OCI-M2 (cell line): ENCODE data around the gene PTPRK.

Source experiments
- DNase-seq: peaks from one replicate; lab custom pipeline; 2025; ENCODE audit not compliant: unreplicated experiment; lab: John Stamatoyannopoulos, UW

Gene PTPRK

DNA sequence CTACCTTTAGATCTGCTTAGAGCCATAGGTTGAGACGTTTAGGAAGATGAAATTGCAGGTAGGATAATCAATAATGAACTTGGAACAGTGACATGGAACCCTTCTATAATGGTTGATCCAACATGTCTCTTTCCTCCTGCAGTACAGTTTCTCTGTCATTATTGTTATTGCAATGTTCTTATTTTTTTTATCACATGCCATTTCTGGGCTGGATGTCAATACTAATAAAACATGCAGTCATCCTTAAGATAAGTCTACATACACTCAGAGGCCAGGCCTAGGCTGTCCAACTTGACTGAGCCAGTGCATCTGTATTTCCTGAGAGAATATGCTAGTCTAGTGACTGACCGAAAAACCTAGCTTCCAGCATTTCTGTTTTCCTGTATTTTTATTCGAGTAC is 544.3 kb downstream of the PTPRK start:
- no peak for DNase-seq

DNA sequence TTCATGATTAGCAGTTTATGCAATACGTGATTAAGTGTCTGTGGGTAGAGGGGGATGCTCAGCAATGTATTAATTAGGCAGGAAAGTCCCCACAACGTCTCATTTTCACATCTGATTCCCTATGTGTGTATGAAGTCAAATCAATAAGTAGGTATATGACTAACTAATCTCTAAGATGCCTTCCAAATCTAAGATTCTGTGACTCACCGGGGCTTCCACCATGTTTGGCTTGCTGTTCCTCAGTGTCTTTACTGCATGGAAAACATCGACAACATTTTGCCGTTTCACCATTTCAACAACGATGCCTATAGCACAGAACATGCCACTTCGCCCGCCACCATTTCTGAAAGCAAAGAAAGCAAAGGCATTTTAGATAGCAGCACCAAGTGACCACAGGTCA is 547.6 kb downstream of the PTPRK start:
- DNase-seq, result no peak

DNA sequence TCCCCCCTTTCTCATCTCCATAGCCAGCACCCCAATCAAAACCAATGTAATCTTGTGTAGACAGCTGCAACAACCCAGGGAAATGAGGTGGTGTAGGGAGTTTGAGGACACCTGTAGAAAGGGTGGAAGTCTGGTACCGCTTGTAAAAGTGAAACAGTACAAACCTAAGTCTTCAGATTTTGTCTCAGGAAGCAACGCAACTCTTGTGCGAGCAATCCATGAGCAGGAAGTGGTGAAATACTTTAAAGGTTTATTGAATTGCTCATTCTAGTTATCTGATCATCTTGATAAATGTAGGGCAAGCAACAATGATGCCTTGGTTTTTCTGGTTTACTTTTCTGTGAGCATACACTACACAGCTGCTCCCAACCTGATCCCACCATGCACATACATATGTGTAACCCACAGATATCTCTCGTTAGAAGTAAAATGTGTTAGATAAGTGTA is 548.4 kb downstream of the PTPRK start:
- DNase-seq, result no peak

DNA sequence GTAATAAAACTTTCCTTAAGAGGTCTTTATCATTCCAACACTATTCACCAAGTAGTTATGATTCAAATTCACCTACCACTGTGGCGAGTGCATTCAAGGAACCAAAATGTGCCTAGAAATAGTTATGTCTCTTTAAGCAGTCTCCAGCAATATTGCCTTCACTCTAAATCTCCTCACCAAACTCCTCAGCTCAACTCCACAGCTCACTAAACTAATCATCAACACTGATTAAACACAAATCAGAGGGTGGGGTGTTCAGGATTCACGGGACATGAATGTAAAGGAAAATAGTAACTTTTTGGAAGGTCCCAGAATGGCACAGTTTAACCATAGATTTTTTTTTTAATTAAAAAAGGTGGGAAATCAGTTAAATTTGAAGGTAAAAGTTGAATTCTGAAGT is 549.0 kb downstream of the PTPRK start:
- DNase-seq, result no peak

DNA sequence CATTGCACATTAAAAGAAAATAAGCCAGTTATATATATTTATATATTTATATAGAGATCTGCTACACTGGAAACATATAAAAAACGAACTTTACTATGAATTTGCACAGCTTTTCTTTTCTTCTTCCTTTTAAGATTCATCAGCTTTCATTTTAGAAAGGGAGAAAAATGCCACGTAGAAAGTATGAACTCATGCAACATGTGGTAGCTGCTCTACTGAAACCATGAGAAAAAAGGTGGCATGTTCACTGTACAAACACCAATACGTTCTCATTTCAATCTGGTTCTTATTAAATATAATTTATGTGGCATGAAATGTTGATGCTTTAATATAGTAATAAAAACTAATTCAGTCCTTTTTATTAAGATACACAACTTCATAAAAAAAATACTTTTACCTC is 550.7 kb downstream of the PTPRK start:
- DNase-seq, result no peak

DNA sequence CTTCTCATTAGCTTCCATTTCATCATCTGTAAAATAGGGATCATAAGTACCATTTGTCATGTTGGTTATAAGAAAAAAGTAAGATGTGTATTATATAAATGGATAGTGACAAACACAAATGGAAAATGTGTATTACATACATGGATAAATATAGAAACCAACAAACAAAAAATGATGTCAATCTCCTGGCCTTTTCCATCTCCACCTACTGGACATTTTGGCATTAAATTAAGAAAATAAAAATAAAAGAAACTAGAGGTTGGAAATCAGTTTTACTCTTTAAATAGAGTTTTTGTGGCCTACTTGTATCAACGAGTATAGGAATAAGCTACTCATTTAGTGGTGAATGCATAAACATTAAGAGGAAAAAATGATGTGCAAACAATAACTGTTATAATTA is 552.0 kb downstream of the PTPRK start:
- no peak for DNase-seq

DNA sequence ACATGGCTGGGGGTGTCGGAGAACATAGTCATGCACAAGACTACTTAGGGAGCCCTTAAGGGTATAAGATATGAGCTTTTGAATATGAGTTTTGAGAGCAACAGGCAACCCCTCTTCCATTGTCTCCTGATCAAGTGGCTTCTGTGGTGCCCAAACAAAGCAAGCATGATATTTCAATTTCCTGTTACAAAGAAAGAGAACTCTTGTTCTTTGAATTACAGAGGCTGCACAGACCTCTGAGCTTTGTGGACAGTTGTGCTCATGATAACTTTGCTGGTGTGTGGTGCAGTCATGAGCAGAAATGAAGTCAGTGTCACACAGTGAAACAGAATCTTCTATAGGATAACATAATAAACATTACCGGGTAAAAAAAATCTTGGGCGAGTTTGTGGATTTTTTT is 552.7 kb downstream of the PTPRK start:
- no peak for DNase-seq

DNA sequence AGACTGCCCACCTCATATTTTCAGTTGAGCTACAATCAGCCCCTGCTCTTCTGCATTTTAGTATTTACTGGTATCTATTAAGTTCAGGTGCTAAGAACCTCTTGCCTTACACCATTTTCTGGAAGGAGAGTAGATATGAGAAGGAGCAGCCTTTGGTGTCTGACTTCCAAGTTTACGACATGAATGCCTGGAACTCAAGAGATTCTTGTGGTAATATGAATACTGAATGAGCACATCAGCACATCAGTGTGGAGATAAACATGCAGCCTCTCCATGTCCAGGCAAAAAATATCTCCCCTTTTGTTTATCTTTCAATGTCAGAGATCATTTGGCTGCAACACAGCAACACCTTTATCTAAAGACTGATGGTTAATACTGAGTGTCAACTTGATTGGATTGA is 553.8 kb downstream of the PTPRK start:
- DNase-seq, result no peak

DNA sequence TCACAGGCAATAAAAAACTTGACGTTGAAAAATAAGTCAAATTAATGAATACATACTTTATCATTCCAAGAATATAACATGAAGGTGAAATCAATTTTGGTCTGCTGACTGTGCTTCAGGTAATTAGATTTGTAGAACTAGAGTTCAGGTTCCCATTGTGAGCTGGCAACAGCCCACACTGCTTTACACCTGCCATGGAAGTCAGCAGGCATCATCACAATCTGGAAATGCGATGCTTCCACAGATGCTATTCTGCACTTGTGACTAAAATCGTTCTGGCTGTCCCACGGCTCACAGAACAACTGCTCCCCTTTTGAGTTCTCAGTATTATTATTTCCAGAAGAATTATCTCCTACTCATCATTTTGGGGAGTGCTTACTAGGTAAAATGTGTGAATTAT is 556.9 kb downstream of the PTPRK start:
- DNase-seq, result no peak

DNA sequence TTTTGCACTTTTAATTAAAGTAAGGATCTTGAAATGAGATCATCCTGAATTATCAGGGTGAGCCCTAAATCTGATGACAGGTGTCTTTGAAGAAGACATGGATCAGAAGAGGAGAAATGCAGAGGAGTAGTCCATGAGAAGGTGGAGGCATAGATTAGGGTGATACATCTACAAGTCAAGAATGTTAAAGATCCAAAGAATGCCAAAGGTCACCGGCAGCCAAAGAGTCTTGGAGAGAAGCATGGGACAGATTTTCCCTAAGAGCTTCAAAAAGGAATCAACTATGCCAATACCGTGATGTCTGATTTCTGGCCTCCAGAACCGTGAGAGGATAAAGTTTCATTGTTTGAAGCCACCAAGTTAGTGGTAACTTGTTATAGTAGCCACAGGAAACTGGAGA is 560.5 kb downstream of the PTPRK start:
- no peak for DNase-seq

DNA sequence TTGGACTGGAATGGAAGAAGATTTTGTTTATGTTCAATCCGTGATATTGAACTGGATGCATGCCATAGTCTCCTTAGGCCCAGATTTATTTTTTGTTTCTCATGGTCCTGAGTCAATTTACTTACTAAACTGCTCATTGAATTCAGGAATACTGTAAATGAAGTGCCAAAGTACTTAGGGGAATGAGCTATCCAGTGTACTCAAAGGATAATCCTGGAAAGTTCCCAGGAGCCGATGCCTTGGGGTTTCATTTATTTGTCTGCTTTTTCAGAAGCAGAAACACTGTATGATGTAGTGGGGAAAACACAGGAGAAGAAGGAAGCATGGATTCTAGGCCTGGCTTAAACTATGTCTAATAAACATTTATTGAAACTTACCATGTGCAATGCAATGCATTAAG is 563.4 kb downstream of the PTPRK start:
- DNase-seq, result no peak

DNA sequence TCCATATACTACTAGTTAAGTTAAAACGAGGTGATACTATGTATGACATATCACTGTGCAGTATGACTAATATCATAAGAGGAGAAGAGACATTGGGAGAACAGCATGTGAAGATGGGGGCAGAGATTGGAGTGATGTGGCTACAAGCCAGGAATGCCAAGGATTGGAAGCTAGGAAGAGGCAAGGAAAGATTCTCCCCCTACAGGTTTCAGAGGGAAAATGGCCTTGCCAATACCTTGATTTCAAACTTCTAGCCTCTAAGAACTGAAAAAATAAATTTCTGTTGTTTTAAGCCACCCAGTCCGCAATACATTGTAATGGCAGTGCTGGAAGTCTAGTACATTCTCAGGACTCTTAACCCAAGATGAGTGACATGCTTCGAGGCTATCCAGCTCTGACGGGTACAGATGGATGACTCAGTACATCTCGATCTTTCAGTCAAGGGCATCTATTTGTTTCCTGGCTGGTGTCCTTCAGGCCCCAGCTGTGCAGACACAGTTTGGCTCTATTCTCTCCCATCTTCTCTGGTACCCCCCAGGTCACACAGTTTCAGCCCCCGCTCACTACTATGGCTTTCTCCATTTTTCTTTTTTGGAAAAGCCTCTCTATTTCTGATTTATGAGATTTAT is 564.0 kb downstream of the PTPRK start:
- DNase-seq, result no peak

DNA sequence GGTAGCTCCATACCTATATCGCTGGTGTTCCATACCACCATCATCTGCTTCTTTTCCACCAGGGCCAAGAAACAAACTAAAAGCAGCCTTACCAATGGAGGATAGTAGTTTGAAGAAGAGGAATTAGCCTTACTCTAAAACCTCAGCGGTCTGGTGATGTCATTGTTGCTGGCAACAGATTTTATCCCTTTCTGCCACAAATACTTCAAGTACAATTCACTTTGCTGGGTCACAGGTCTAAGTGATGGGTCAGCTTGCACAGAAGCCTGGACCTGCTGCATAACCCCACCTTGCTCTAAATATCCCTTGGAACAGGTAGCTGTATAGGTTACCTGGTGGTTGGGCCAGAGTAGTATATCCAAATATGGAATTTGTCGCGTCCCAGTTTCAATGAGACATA is 566.3 kb downstream of the PTPRK start:
- no peak for DNase-seq

DNA sequence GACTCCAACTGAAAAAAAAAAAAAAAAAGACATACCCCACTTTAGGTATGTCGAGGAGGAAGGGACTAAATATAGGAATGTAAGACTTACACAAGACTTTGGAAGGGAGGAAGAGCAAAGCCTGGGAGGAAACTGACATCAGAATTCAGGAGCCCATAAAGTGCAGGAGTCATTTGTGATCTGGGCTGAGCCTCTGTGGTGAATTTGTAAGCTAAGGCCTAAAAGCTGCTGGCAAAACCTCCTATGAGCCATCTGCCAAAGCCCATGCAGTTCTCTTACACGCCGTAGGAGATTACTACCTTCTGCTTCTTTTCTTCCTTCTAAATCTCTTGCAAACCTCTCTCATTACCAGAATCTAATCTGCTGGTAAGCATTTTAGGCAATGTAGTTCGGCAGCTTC is 567.6 kb downstream of the PTPRK start:
- no peak for DNase-seq

DNA sequence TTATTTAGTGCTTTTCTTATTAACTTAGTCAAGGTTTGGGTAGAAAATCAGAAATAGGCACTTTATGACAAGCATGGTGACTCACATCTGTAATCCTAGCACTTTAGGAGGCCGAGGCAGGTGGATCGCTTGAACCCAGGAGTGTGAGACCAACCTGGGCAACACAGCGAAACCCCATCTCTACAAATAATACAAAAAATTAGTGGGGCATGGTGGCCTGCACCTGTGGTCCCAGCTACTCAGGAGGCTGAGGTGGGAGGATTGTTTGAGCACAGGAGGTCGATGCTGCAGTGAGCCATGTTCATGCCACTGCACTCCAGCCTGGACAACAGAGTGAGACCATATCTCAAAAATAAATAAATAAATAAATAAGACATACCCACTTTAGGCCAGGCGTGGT is 568.2 kb downstream of the PTPRK start:
- DNase-seq, result no peak

DNA sequence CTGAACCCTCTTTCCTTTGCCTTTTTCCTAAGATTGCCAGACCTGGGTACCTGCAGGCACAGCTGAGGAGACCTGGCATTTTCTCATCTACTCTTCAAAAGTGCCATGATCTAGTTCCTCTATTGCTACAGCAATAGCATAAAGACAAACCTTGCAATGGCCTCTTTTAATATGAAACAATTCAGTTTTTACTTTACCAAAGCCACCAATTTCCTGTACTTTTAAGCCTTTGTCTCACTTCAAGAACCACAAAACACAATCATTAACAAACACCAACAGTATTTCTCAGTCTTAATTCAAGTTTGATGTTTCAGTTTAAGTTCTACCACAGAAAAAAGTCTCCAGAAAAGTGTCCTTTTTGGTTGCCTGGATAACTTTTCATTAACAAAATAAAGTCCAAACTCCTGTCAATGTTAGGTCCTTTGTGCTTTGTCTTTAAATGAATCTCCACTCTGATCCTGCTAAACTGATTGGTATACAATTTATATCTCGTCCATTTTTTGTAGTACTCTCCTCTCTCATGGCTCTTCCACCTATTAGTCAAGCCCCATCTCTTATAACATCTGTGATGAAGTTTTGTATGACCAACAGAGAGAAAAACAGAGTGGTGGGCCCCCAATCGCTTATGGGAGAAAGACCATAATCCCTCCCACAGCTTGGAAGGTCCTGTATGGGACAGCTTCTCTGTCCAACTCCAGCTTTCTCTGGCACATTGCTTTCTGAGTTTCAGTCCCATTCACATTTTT is 569.1 kb downstream of the PTPRK start:
- no peak for DNase-seq

DNA sequence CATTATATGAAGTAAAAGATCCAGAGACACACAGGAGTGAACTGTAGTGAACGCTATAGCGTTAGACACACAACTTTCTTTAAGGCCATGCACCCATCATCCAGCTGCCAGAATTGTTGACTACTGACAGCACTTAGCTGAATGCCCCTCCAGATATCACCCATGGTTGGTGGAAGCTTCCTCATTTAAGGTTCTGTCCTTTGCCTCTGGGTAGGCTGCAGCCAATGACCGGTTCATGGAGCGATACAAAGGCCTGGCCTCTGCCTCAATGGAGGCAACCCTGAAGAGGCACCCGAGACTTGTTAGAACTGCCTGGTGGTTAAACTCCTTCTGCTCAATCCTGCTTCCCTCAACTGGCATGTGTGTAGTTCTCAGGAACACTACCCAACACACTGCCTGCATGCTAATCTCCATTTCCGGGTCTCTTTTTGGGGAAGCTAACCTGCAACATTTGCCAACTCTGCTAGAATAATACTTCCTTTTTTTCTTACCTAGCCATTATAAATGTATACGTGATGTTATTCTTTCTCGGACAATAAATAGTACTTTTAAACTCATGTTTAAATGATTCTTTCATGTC is 569.7 kb downstream of the PTPRK start:
- DNase-seq, result no peak

DNA sequence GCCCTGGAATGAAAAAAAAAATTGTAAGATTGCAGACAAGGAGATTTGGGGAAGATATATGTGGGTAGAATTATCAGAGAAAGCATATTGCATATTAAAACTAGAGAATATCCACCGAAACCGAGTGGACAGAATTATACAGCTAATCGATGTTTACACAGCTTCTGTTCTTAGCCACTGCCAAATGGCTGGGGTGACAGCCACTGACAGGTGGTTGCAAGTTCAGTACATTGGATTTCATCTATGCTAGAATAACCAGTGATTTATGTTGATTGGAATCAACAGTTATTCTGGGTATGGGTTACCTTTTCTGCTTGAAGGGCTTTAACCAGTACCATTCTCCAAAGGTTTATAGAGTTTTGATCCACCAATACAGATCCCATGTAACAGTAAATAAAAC is 571.1 kb downstream of the PTPRK start:
- no peak for DNase-seq

DNA sequence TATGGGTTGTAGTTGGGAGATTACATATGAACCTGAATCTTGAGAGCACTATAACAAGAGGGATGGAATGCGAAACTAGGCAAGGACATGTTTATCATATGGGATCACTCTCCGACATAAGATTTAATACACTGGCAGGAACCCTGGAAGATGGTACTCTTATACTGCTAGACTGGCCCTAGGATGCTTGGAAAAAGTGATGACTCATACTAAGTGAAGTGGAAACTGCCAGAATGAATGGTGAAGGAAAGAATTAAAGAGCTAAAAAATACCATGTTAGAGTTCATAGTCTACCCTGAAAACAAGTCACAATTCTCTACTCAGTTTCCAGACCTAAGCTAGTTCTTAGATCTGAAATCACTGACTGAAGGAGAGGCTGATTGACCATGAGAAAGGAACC is 574.0 kb downstream of the PTPRK start:
- DNase-seq, result no peak

DNA sequence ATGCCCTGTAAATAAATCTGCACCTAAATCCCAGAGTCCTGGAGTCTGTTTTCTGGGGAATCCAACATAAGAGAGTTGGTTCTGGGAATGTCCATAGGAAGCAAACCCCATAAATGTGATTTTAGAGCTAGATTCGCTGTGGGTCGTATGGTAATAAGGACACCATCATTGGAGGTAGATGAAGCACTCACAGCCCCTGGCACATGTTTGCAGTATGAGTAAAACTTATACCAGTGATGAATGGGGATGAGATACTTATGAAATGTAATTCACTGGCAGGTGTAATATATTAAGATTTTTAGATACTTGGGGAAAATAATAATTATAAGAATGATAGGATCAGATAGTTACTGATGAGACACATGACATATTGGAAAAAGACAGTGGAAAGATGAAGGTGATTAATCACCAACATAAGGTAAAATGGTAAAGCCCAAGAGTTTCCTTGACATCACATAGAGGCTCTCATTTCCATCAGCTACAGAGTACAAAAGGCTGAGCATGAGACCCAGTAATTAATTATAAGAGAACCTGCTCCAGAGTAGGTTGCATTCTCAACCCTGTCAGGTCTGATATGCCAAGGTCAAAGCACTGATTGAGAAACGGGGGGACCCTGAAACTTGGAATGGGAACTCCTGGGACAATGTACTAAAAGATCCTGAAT is 574.8 kb downstream of the PTPRK start:
- DNase-seq, result no peak

DNA sequence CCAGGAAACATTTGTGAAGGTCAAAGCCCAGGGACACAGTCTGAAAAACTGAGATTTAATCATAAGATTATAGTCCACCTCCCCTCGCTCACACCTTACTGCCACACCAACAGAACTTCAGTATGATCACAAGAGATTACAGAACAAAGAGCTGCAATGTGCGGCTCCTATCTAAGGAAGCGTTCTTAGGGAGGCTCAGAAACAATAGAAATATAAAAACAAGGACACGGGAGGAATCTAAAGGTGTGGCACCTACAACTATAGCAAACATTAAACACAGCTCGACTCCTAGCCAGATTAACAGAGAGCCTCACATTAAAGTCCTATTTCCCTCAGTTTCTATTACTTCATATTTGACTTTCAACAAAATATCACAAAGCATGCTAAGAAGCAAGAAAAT is 579.2 kb downstream of the PTPRK start:
- no peak for DNase-seq

DNA sequence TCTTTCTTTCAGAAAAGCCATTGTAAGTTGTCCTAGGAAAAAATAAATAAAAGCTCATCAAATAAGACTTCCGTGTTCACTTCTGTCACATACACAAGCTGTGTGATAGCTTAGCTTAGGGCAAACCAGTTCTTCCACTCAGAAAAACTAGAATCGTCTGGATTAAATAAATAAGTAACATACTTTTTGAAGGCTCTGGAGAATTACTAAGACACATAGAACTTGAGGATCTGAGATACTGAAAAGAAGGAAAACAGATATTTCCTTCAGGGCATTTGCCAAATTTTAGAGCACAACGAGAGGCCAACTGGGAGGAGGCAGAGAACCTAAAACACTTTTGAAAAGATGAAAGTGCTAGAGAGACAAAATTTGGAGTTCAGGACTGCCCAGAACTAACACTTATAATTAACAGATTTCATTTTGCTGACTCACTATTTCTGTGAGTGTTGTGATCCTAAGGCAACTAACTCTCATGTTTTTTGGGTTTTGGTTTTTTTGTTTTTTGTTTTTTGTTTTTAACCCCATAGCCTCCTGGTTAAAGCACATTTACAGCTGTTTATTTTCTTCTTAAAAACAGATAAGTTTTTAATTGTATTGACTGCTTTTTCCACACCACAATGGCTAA is 580.8 kb downstream of the PTPRK start:
- DNase-seq, result no peak
